Measurements from ENCODE around the gene SMAD3. TPM values are rescaled to one million over a fixed set of nuclear protein-coding genes. Genes with fewer than 3 reads are reported as not detected.
A peak's percentile ranks its signal among the peaks of the same experiment; 100 is the strongest.

Gene SMAD3
- total and polyA plus RNA-seq, 2 of the 8 experiments (the other 6 are each of a cell fraction or from before 2014, with no cell fraction given) = 10.1 to 12.4 TPM

DNA sequence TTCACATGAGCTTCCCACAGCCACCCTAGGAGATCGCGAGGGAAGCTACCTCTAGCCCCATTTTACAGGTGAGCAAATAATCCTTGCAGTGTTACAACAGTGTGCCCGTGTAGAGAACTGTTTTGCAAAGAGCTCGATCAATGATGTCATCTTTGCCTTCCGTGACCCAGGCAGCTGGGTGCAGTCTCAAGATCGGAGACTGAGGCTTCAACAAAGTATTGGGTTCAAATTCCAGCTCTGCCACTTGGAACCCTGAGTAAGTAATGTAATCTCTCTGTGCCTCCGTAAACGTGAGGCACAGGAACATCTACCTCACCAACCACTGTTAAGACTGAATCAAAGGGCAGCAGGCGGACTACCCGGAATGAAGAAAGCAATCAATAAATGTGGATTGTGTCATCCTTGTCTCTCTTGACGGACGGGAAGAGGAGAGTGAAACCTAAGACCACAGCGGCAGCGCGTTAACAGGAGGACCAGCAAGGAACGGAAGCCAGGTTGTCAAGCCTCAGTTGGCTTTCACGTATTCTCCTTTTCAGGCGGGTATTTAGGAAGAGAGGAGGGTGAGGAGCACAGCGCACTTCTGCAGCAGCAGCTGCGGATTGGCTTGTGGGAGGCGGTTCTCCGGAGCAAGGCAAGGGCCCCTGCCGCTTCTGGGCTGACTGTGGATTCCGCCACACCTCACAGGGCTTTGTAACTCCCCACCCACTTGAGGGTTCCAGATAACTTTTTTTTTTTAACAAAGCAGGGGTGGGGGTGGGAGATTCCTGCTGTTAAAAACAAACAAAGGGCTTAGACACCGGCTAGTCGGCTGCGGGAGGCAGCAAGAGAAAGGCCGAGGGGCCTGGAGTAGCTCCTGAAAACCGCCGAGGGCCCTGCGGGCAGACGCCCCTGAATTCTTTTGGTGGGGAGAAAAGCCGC lies 1.5 kb upstream of the SMAD3 start (continued):
- TF ChIP-seq BACH1 (IDR thresholded peaks at IDR 0.05; ENCODE audit: low read length) = peak; percentile 66; the same call in 1 of the 2 replicates
- TF ChIP-seq, protein P1, sequence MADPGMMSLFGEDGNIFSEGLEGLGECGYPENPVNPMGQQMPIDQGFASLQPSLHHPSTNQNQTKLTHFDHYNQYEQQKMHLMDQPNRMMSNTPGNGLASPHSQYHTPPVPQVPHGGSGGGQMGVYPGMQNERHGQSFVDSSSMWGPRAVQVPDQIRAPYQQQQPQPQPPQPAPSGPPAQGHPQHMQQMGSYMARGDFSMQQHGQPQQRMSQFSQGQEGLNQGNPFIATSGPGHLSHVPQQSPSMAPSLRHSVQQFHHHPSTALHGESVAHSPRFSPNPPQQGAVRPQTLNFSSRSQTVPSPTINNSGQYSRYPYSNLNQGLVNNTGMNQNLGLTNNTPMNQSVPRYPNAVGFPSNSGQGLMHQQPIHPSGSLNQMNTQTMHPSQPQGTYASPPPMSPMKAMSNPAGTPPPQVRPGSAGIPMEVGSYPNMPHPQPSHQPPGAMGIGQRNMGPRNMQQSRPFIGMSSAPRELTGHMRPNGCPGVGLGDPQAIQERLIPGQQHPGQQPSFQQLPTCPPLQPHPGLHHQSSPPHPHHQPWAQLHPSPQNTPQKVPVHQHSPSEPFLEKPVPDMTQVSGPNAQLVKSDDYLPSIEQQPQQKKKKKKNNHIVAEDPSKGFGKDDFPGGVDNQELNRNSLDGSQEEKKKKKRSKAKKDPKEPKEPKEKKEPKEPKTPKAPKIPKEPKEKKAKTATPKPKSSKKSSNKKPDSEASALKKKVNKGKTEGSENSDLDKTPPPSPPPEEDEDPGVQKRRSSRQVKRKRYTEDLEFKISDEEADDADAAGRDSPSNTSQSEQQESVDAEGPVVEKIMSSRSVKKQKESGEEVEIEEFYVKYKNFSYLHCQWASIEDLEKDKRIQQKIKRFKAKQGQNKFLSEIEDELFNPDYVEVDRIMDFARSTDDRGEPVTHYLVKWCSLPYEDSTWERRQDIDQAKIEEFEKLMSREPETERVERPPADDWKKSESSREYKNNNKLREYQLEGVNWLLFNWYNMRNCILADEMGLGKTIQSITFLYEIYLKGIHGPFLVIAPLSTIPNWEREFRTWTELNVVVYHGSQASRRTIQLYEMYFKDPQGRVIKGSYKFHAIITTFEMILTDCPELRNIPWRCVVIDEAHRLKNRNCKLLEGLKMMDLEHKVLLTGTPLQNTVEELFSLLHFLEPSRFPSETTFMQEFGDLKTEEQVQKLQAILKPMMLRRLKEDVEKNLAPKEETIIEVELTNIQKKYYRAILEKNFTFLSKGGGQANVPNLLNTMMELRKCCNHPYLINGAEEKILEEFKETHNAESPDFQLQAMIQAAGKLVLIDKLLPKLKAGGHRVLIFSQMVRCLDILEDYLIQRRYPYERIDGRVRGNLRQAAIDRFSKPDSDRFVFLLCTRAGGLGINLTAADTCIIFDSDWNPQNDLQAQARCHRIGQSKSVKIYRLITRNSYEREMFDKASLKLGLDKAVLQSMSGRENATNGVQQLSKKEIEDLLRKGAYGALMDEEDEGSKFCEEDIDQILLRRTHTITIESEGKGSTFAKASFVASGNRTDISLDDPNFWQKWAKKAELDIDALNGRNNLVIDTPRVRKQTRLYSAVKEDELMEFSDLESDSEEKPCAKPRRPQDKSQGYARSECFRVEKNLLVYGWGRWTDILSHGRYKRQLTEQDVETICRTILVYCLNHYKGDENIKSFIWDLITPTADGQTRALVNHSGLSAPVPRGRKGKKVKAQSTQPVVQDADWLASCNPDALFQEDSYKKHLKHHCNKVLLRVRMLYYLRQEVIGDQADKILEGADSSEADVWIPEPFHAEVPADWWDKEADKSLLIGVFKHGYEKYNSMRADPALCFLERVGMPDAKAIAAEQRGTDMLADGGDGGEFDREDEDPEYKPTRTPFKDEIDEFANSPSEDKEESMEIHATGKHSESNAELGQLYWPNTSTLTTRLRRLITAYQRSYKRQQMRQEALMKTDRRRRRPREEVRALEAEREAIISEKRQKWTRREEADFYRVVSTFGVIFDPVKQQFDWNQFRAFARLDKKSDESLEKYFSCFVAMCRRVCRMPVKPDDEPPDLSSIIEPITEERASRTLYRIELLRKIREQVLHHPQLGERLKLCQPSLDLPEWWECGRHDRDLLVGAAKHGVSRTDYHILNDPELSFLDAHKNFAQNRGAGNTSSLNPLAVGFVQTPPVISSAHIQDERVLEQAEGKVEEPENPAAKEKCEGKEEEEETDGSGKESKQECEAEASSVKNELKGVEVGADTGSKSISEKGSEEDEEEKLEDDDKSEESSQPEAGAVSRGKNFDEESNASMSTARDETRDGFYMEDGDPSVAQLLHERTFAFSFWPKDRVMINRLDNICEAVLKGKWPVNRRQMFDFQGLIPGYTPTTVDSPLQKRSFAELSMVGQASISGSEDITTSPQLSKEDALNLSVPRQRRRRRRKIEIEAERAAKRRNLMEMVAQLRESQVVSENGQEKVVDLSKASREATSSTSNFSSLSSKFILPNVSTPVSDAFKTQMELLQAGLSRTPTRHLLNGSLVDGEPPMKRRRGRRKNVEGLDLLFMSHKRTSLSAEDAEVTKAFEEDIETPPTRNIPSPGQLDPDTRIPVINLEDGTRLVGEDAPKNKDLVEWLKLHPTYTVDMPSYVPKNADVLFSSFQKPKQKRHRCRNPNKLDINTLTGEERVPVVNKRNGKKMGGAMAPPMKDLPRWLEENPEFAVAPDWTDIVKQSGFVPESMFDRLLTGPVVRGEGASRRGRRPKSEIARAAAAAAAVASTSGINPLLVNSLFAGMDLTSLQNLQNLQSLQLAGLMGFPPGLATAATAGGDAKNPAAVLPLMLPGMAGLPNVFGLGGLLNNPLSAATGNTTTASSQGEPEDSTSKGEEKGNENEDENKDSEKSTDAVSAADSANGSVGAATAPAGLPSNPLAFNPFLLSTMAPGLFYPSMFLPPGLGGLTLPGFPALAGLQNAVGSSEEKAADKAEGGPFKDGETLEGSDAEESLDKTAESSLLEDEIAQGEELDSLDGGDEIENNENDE (IDR thresholded peaks at IDR 0.05; ENCODE audit: insufficient replicate concordance, low read length) = no peak
- TF ChIP-seq CEBPB (IDR thresholded peaks at IDR 0.05; ENCODE audit: low read depth, low read length) = no peak
- TF ChIP-seq CBX8 (IDR thresholded peaks at IDR 0.05; ENCODE audit: borderline replicate concordance, low read depth, low read length) = no peak
- no peak for TF ChIP-seq ZNF274 (IDR thresholded peaks at IDR 0.05; ENCODE audit: borderline replicate concordance, extremely low read depth, low read length)
- peak in 1 of 2 experiments; percentile 4; a peak in 2 of 4 replicates for TF ChIP-seq RAD21 (IDR thresholded peaks at IDR 0.05 in 1 of 2, conservative IDR thresholded peaks at IDR 0.05 in 1 of 2; ENCODE audit: low read depth in 2 of 2, low read length in 2 of 2)
- TF ChIP-seq EZH2 (IDR thresholded peaks at IDR 0.05; ENCODE audit: low read depth, low read length, severe bottlenecking) = no peak
- TF ChIP-seq SAP30 (IDR thresholded peaks at IDR 0.05; ENCODE audit: insufficient read depth, insufficient replicate concordance, low read length) = no peak
- TF ChIP-seq ASH2L (IDR thresholded peaks at IDR 0.05; ENCODE audit: low read length) = peak; percentile 68

All from H1 (cell line).